Gastrocnemius medialis (tissue), 4 donors: ENCODE data around the gene UBE2Q1.

Experiments
- CTCF ChIP-seq, 5 experiments: fragments of 450-650 bp in 3 of 5; fragments of 200-600 bp in 2 of 5; sonication (generic) in 2 of 5; IDR thresholded peaks in 4 of 5; conservative IDR thresholded peaks in 1 of 5; 1 replicate in 4 of 5; 2 replicates in 1 of 5; pipeline ENCODE4 v1.5.1; 2016 to 2019; ENCODE audit warnings: antibody characterized with exemption in 5 of 5, mild to moderate bottlenecking in 3 of 5, moderate library complexity in 3 of 5
- POLR2A ChIP-seq, 2 donors: fragments of 450-650 bp; IDR thresholded peaks; one replicate each; pipeline ENCODE4 v1.6.1; 2017; ENCODE audit warnings: antibody characterized with exemption in 2 of 2, mild to moderate bottlenecking in 2 of 2, moderate library complexity in 2 of 2

GRCh38 chr1:154571964-154572288 lies 13.5 kb upstream of the UBE2Q1 start:
- TF ChIP-seq CTCF (IDR thresholded peaks at IDR 0.05 in 4 of 5, conservative IDR thresholded peaks at IDR 0.05 in 1 of 5), result no peak
- TF ChIP-seq POLR2A (IDR thresholded peaks at IDR 0.05), result no peak
